H9 (cell line): ENCODE results near the gene DTNB. TPM values are rescaled to one million over a fixed set of nuclear protein-coding genes. Genes with fewer than 3 reads are reported as not detected.

Experiments
- DNase-seq: peaks from one replicate; pipeline ENCODE4 v3.0.0-alpha.2; 2017
- H2AFZ ChIP-seq: one replicate; pipeline ENCODE4 v1.6.1; 2013; ENCODE audit warnings: mild to moderate bottlenecking, low read length, control low read depth, moderate library complexity
- H2AK5ac ChIP-seq: 2 replicates; pipeline ENCODE4 v1.6.1; 2013; ENCODE audit warnings: low read length, control low read depth, mixed read lengths; ENCODE audit not compliant: insufficient read length
- H2BK120ac ChIP-seq: one replicate; pipeline ENCODE4 v1.6.1; 2013; ENCODE audit warnings: low read depth, mild to moderate bottlenecking, low read length, control low read depth, inconsistent platforms; ENCODE audit not compliant: poor library complexity, severe bottlenecking
- H2BK12ac ChIP-seq: 2 replicates; pipeline ENCODE4 v1.6.1; 2013; ENCODE audit warnings: low read length, control low read depth, mixed read lengths, low read depth; ENCODE audit not compliant: insufficient read length
- H2BK15ac ChIP-seq: 2 replicates; pipeline ENCODE4 v1.6.1; 2013; ENCODE audit warnings: low read depth, low read length, control low read depth
- H2BK20ac ChIP-seq: one replicate; pipeline ENCODE4 v1.6.1; 2013; ENCODE audit warnings: low read depth, mild to moderate bottlenecking, low read length, control low read depth, inconsistent platforms; ENCODE audit not compliant: poor library complexity, severe bottlenecking
- H2BK5ac ChIP-seq: 2 replicates; pipeline ENCODE4 v1.6.1; 2013; ENCODE audit warnings: low read length, control low read depth, mixed read lengths; ENCODE audit not compliant: insufficient read length
- H3K14ac ChIP-seq: 2 replicates; pipeline ENCODE4 v1.6.1; 2013; ENCODE audit warnings: low read length, control low read depth; ENCODE audit not compliant: insufficient read depth
- H3K18ac ChIP-seq: 2 replicates; pipeline ENCODE4 v1.6.1; 2013; ENCODE audit warnings: low read depth, mild to moderate bottlenecking, mixed read lengths, low read length, control low read depth; ENCODE audit not compliant: insufficient read length
- H3K23ac ChIP-seq: 2 replicates; pipeline ENCODE4 v1.6.1; 2013; ENCODE audit warnings: low read length, control low read depth, mixed read lengths, low read depth; ENCODE audit not compliant: insufficient read length
- H3K23me2 ChIP-seq: 2 replicates; pipeline ENCODE4 v1.6.1; 2013; ENCODE audit warnings: low read depth, mild to moderate bottlenecking, mixed read lengths, low read length, control low read depth; ENCODE audit not compliant: insufficient read length, poor library complexity, severe bottlenecking
- H3K27ac ChIP-seq: 2 replicates; pipeline ENCODE4 v1.5.1; 2013; ENCODE audit warnings: low read length, control low read depth, mixed read lengths, low read depth; ENCODE audit not compliant: insufficient read length
- H3K27me3 ChIP-seq: 2 replicates; pipeline ENCODE4 v1.6.1; 2013; ENCODE audit warnings: low read length, control low read depth, inconsistent platforms; ENCODE audit not compliant: insufficient read depth
- H3K4ac ChIP-seq: 2 replicates; pipeline ENCODE4 v1.6.1; 2013; ENCODE audit warnings: low read depth, mild to moderate bottlenecking, control low read depth, inconsistent platforms, low read length, moderate library complexity
- H3K4me1 ChIP-seq: 2 replicates; pipeline ENCODE4 v1.6.1; 2013; ENCODE audit warnings: low read length, control low read depth, inconsistent platforms; ENCODE audit not compliant: insufficient read depth
- H3K4me2 ChIP-seq: 2 replicates; pipeline ENCODE4 v1.6.1; 2013; ENCODE audit warnings: low read length, control low read depth, mixed read lengths; ENCODE audit not compliant: insufficient read length, insufficient read depth
- H3K56ac ChIP-seq: 2 replicates; pipeline ENCODE4 v1.6.1; 2013; ENCODE audit warnings: low read depth, mild to moderate bottlenecking, mixed read lengths, low read length, control low read depth; ENCODE audit not compliant: insufficient read length
- H3K79me1 ChIP-seq: 2 replicates; pipeline ENCODE4 v1.6.1; 2013; ENCODE audit warnings: low read depth, mild to moderate bottlenecking, moderate library complexity, low read length, control low read depth, inconsistent platforms; ENCODE audit not compliant: insufficient read depth, poor library complexity, severe bottlenecking
- H3K79me2 ChIP-seq: 2 replicates; pipeline ENCODE4 v1.6.1; 2013; ENCODE audit warnings: low read length, control low read depth, inconsistent platforms; ENCODE audit not compliant: insufficient read depth
- H3K9ac ChIP-seq: 2 replicates; pipeline ENCODE4 v1.6.1; 2013; ENCODE audit warnings: low read length, control low read depth, mixed read lengths; ENCODE audit not compliant: insufficient read length; ENCODE audit errors: extremely low read depth
- H3K9me3 ChIP-seq: one replicate; pipeline ENCODE4 v1.6.1; 2013; ENCODE audit warnings: low read depth, low read length, inconsistent platforms; ENCODE audit not compliant: control insufficient read depth
- H3T11ph ChIP-seq: one replicate; pipeline ENCODE4 v1.6.1; 2013; ENCODE audit warnings: mild to moderate bottlenecking, low read length, control low read depth, inconsistent platforms
- H4K20me1 ChIP-seq: one replicate; pipeline ENCODE4 v1.6.1; 2013; ENCODE audit not compliant: control insufficient read depth, insufficient read length, insufficient read depth
- H4K5ac ChIP-seq: 2 replicates; pipeline ENCODE4 v1.6.1; 2013; ENCODE audit warnings: low read depth, mild to moderate bottlenecking, mixed read lengths, low read length, control low read depth; ENCODE audit not compliant: insufficient read length
- H4K8ac ChIP-seq: replicated peaks from 2 replicates; pipeline ENCODE4 v1.6.1; 2013; ENCODE audit warnings: low read length, control low read depth, mixed read lengths, low read depth; ENCODE audit not compliant: insufficient read length
- H4K91ac ChIP-seq: 2 replicates; pipeline ENCODE4 v1.6.1; 2013; ENCODE audit warnings: low read depth, mild to moderate bottlenecking, moderate library complexity, mixed read lengths, low read length, control low read depth; ENCODE audit not compliant: insufficient read length
- H3K27ac Mint-ChIP-seq, 3 experiments: 2 replicates in 2 of 3; 3 replicates in 1 of 3; pipeline ENCODE4 v1.8.0; 2020 to 2021; ENCODE audit warnings: mixed read lengths in 3 of 3, mild to moderate bottlenecking in 1 of 3, moderate library complexity in 1 of 3
- H3K27me3 Mint-ChIP-seq: 2 replicates; pipeline ENCODE4 v1.8.0; 2021; ENCODE audit warnings: low read depth, mild to moderate bottlenecking, moderate library complexity, mixed read lengths
- H3K36me3 Mint-ChIP-seq, 3 experiments: 2 replicates in 2 of 3; 3 replicates in 1 of 3; pipeline ENCODE4 v1.8.0; 2020 to 2021; ENCODE audit warnings: low read depth in 3 of 3, mixed read lengths in 3 of 3; ENCODE audit not compliant: insufficient read depth in 1 of 3
- H3K4me1 Mint-ChIP-seq, 2 experiments: 2 replicates each; pipeline ENCODE4 v1.8.0; 2020; ENCODE audit warnings: mixed read lengths in 2 of 2
- H3K4me3 Mint-ChIP-seq, 2 experiments: 2 replicates in 1 of 2; 3 replicates in 1 of 2; pipeline ENCODE4 v1.8.0; 2020 to 2021; ENCODE audit warnings: mild to moderate bottlenecking in 2 of 2, mixed read lengths in 2 of 2, moderate library complexity in 1 of 2
- H3K9me3 Mint-ChIP-seq, 2 experiments: 2 replicates in 1 of 2; 3 replicates in 1 of 2; pipeline ENCODE4 v1.8.0; 2020; ENCODE audit warnings: mild to moderate bottlenecking in 2 of 2, mixed read lengths in 2 of 2, moderate library complexity in 1 of 2
- WGBS: extraction: QIAGEN DNeasy Blood & Tissue Kit; methylation state at CpG from one replicate; pipeline ENCODE4 v1.1.7; 2013; ENCODE audit warnings: missing lambda C conversion rate, low lambda C conversion rate, mixed read lengths; ENCODE audit not compliant: insufficient read length; ENCODE audit errors: extremely low coverage; 5-methylcytosine and 5-hydroxymethylcytosine counted together
- total RNA-seq: library from RNA; stranded (reverse); gene quantifications from 2 replicates; pipeline ENCODE4 v1.2.1, GENCODE V29; 2021
- TF ChIP-seq, protein P1 (sequence below): fragments of 200-600 bp; sonication (generic); conservative IDR thresholded peaks from 3 replicates; pipeline ENCODE4 v1.8.0; 2021; ENCODE audit warnings: antibody characterized with exemption, mild to moderate bottlenecking

The DTNB gene
- total RNA-seq, 1 experiment from 2014 or later: 26.7 TPM

DNA sequence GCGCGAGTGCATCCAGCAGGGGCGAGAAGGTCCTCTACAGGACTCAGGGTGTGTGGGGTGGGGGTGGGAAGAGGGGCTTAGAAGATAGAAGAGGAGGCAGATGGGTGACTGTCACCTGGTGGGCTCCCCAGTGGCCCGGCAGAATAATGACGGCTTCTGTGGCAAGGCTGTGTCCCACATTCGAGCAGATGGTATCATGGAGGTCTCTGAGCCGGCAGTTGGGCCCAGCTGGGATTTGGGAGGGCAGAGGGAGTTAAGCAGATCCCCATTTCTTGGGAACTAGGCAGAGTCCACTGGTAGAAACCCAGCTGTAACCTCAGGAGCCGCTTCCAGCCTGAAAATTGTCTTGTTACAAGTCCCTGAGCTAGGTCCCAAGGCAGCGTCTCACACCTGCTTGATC is 28.4 kb upstream of the DTNB start:
- Histone ChIP-seq H2BK15ac (no peak overlapping the region), H3K27ac (no peak overlapping the region), H2BK20ac (no peak overlapping the region), H2AK5ac (no peak overlapping the region), H3K18ac (no peak overlapping the region), H3K23me2 (no peaks in the 10 kb centered on the region), H4K20me1 (no peaks in the 10 kb centered on the region), H3K27me3 (no peaks in the 10 kb centered on the region), H3K4ac (no peak overlapping the region), H2BK120ac (no peak overlapping the region), H3K79me2 (no peaks in the 10 kb centered on the region), H4K5ac (no peak overlapping the region), H4K91ac (no peak overlapping the region), H3K56ac (no peak overlapping the region), H3K9ac (no peak overlapping the region), H3K4me2 (no peak overlapping the region), H2BK12ac (no peak overlapping the region), H3T11ph (no peak overlapping the region), H2BK5ac (no peak overlapping the region), H4K8ac (no peak overlapping the region), H3K4me1 (peaks cover 1% of the 10 kb centered on the region; the same call in 1 of the 2 replicates), H3K9me3 (no peaks in the 10 kb centered on the region), H3K14ac (no peak overlapping the region), H3K23ac (no peak overlapping the region), H3K79me1 (no peaks in the 10 kb centered on the region), H2AFZ (no peak overlapping the region)
- WGBS: no CpG with 5 or more reads among the region's 9 CpGs
- H3K27me3 Mint-ChIP-seq: 0 out of 2 replicates have a peak, but pooled peaks cover 2% of the 10 kb centered on the region
- H3K36me3 Mint-ChIP-seq: peaks cover 3 to 12% (median 6%) of the 10 kb centered on the region in 3 experiments; a peak in 5 of 7 replicates
- no peak for DNase-seq
- H3K4me3 Mint-ChIP-seq: no peak overlapping the region
- peaks cover 2 to 3% of the 10 kb centered on the region in 2 experiments; a peak in 2 of 4 replicates for H3K4me1 Mint-ChIP-seq
- TF ChIP-seq, protein P1, sequence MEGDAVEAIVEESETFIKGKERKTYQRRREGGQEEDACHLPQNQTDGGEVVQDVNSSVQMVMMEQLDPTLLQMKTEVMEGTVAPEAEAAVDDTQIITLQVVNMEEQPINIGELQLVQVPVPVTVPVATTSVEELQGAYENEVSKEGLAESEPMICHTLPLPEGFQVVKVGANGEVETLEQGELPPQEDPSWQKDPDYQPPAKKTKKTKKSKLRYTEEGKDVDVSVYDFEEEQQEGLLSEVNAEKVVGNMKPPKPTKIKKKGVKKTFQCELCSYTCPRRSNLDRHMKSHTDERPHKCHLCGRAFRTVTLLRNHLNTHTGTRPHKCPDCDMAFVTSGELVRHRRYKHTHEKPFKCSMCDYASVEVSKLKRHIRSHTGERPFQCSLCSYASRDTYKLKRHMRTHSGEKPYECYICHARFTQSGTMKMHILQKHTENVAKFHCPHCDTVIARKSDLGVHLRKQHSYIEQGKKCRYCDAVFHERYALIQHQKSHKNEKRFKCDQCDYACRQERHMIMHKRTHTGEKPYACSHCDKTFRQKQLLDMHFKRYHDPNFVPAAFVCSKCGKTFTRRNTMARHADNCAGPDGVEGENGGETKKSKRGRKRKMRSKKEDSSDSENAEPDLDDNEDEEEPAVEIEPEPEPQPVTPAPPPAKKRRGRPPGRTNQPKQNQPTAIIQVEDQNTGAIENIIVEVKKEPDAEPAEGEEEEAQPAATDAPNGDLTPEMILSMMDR: no peak
- H3K9me3 Mint-ChIP-seq: peaks cover 11 to 16% of the 10 kb centered on the region in 2 experiments
- H3K27ac Mint-ChIP-seq: peak overlapping the region in 1 of 3 experiments; percentile 81; a peak in 1 of 7 replicates
